Suppressor macrophage treated with lipopolysaccharide for 4 hours (primary cell): ENCODE results near the gene INF2.

ENCODE experiments used
- DNase-seq: peaks from one replicate; pipeline ENCODE4 v3.0.0-alpha.2; 2020

INF2 gene

GRCh38 chr14:104706733-104707607 lies 17.6 kb downstream of the INF2 start:
- no peak for DNase-seq

GRCh38 chr14:104707608-104708595 lies 18.5 kb downstream of the INF2 start:
- DNase-seq, result no peak

- peak; percentile 74 for DNase-seq
Observed at GRCh38 chr14:104708606-104709268, 19.3 kb downstream of the INF2 start.

GRCh38 chr14:104709387-104710039 lies 20.1 kb downstream of the INF2 start:
- no peak for DNase-seq

GRCh38 chr14:104710071-104710735 lies 20.8 kb downstream of the INF2 start:
- no peak for DNase-seq

GRCh38 chr14:104712881-104713734 lies 23.7 kb downstream of the INF2 start:
- DNase-seq, result no peak

- no peak for DNase-seq
Observed at GRCh38 chr14:104714066-104714465, 24.6 kb downstream of the INF2 start.

GRCh38 chr14:104714681-104715080 lies 25.3 kb downstream of the INF2 start:
- no peak for DNase-seq

GRCh38 chr14:104715416-104715815 lies 26.0 kb downstream of the INF2 start:
- DNase-seq, result no peak

- no peak for DNase-seq
Observed at GRCh38 chr14:104715871-104716270, 26.5 kb downstream of the INF2 start.

- DNase-seq, result no peak
Observed at GRCh38 chr14:104717137-104717536, 27.7 kb downstream of the INF2 start.

- DNase-seq, result no peak
Observed at GRCh38 chr14:104717646-104718045, 28.2 kb downstream of the INF2 start.

GRCh38 chr14:104718147-104718546 lies 28.7 kb downstream of the INF2 start:
- DNase-seq, result no peak

- DNase-seq, result no peak
Observed at GRCh38 chr14:104718871-104719270, 29.5 kb downstream of the INF2 start.

GRCh38 chr14:104719343-104719742 lies 29.9 kb downstream of the INF2 start:
- no peak for DNase-seq

GRCh38 chr14:104721505-104722431 lies 32.4 kb downstream of the INF2 start:
- no peak for DNase-seq

- no peak for DNase-seq
Observed at GRCh38 chr14:104722938-104723650, 33.7 kb downstream of the INF2 start.

GRCh38 chr14:104723651-104724406 lies 34.4 kb downstream of the INF2 start, which contains the start of gene ADSS1:
Gene ADSS1 (plus strand): TSS chr14:104724229. CDS start chr14:104724271, 42 bp downstream.
- peak; percentile 76 for DNase-seq
